VCaP (cell line): ENCODE data around the gene FGD4.

Experiments
- H3K27ac ChIP-seq: fragments of 450-650 bp; 2 replicates; pipeline ENCODE4 v1.5.1; 2017
- CTCF ChIP-seq: fragments of 450-650 bp; conservative IDR thresholded peaks from 2 replicates; pipeline ENCODE4 v1.5.1; 2017; ENCODE audit warnings: mild to moderate bottlenecking, moderate library complexity

FGD4 gene

GRCh38 chr12:32662665-32663064, 263.3 kb downstream of the FGD4 start:
- TF ChIP-seq CTCF, result no peak
- H3K27ac ChIP-seq, result no peak overlapping the region

- TF ChIP-seq CTCF, result no peak
- H3K27ac ChIP-seq, result no peak overlapping the region
Observed at GRCh38 chr12:32666018-32666417, 266.7 kb downstream of the FGD4 start.

DNA sequence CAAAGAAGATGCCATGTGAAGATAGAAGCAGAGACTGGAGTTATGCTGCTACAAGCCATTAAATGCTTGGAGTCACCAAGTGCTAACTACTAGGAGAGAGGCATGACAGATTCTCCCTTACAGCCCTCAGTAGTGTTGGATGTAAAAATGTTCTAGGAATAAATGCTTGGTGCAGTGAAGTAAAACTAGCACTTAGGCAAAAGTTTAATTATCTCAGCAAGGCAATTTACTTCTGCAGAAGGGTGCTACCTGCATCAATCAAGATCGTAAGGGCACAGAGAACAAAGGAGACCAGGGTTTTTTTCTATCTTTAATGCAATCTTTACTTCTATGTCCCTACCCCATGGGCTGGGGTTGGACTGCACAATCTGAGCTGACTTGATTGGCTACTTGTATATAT, 270.2 kb downstream of the FGD4 start:
- TF ChIP-seq CTCF, result no peak
- H3K27ac ChIP-seq, result no peak overlapping the region

DNA sequence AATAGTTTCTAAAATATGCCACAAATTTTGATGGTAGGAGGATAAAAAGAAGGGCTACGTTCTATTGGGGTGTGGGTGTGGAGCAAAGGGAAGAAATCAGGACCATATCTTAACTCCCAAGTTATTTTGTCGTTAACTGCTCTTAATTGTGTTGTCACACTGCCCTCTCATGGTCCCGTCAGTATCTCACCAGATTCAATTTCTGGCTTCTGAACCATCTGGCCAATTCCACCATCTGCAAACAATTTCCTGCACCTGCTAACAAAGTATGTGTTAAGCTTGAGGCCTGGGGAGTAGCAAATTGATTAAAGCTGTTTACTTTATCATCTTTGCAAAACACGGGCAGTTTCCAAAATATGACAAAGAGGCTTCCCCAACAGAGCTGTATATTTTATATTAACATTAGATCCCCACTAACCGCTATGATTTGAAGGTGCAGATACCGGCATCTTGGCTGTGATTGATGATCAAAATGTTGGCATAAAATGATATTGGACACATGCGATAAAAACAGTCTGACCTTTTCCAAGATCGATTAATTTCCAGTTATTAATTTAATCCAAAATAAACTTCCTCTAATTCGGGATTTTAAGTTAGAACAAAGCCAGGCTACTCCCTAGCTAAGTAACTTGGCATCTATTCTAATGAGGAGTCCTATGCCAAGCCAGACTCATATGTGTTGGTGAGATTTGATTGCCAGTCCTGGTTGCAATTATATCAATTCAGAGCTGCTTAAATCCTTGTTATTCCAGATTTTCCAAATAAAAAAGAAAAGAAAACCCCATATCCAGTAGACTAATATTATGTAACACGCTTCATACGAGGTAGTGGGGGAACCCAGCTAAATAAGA, 272.8 kb downstream of the FGD4 start:
- no peak overlapping the region for H3K27ac ChIP-seq
- peak; percentile 82 for TF ChIP-seq CTCF

- TF ChIP-seq CTCF, result no peak
- peak within 1 kb of the TSS; percentile 92 for H3K27ac ChIP-seq
Observed at GRCh38 chr12:32679091-32679919, 279.9 kb downstream of the FGD4 start, which contains the start of gene DNM1L. DNM1L (plus strand) TSS chr12:32679301; CDS start chr12:32679364, 63 bp downstream.

GRCh38 chr12:32679920-32680237, 280.5 kb downstream of the FGD4 start:
- no peak for TF ChIP-seq CTCF
- peak overlapping the region; percentile 92 for H3K27ac ChIP-seq

GRCh38 chr12:32680787-32681186, 281.4 kb downstream of the FGD4 start:
- peak overlapping the region; percentile 92 for H3K27ac ChIP-seq
- no peak for TF ChIP-seq CTCF
